GM18511 (cell line): ENCODE measurements around the gene COMMD8.
"Not testable (repeated sequence)": the region's sequence is repeated elsewhere in the genome, so short reads cannot be mapped to it uniquely, and the experiment has no call there.

ENCODE experiments used
- ATAC-seq: cut with Tn5 transposase; IDR thresholded peaks from one replicate; pipeline ENCODE4 v1.9.1; 2021; ENCODE audit warnings: mild to moderate bottlenecking, moderate library complexity; ENCODE audit not compliant: unreplicated experiment

Gene COMMD8

GRCh38 chr4:47463235-47463956 lies at the start of gene COMMD8:
Gene COMMD8, minus strand, starts transcription at chr4:47463702. Its CDS starts 51 bp downstream, at chr4:47463651.
- peak; percentile 90 for ATAC-seq

DNA sequence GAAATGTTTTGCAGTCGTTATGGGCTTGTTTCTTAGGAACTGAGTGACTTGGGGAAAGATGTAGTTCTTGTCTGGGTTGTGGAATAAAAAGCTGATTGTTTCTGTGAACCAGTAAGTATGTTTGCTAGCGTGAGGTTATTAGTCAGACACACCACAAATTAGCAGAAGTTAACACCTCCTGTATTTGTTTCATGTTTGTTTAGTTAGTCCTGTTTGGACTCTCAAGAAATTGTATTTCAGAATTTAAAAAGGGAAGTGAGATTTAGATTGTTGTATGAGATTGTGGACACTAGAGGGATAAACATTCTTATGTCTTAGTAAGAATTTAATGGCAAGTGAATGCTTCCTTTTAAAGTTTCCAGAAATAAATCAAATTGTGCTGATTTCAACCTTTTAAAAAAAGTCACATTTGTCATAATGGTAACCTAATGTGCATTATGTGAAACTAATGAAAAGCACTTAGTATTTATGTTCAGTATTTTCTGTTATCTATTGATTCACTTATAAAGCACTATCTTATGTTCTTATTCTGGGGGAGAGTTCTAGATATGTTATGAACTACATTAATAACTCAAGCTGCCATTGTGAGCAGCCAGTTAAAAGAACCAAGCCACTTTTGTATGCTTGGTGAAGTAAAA lies 47.1 kb upstream of the COMMD8 start:
- peak; percentile 98 for ATAC-seq

DNA sequence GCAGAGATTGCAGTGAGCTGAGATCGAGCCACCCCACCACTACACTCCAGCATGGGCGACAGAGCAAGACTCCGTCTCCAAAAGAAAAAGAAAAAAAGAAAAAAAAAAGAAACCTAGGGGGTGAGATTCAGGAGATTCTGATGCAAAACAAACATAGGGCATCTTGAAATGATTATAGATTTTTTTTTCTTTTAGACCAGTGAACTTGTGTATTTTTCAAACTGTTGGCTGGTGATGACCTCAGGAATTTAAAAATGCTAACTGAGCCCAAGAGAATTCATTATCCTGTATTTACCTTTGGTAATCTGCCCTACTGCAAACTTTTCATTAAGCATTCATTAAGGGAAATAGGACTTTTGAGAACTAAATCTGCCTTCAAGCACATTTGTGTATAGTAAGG lies 42.2 kb upstream of the COMMD8 start:
- ATAC-seq = no peak

GRCh38 chr4:47505147-47505546 lies 41.6 kb upstream of the COMMD8 start:
- no peak for ATAC-seq

DNA sequence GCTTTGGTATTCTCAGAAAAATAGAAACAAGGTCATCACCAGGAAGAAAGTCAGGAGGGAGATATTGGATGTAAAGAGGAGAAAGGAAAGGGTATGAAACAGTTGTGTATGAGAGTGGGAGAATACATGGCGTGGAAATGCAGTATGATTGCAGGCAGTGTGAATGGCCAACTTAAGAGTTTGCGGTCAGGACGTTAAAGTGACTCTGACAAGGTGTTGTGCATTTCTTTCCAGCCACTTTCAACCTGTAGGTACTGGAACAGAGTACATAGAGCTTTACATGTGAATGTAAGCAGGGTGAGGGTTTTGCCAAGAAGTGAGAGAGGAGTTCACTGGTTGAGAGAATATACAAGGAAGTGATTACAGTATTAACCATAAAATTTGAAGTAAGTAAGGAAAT lies 37.3 kb upstream of the COMMD8 start:
- peak; percentile 52 for ATAC-seq

GRCh38 chr4:47499700-47500099 lies 36.2 kb upstream of the COMMD8 start:
- ATAC-seq = no peak

- no peak for ATAC-seq
Observed at GRCh38 chr4:47498899-47499298, 35.4 kb upstream of the COMMD8 start.

DNA sequence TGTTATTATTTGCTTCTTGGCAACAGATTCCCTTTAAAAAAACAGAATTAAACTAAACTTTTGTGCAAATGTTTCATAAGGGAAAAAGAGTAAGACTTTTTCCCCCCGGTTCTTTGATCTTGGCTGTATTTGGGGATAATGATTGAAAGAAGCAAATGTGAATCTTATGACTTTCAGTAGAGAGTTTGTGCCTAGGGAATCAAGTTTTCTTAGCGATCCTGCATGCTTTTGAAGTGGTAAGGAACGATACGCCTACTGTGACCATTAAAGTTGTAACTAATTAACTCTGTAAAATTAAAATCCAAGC lies 30.6 kb upstream of the COMMD8 start:
- peak; percentile 3 for ATAC-seq

GRCh38 chr4:47493238-47494123 lies 30.0 kb upstream of the COMMD8 start:
- peak; percentile 72 for ATAC-seq

DNA sequence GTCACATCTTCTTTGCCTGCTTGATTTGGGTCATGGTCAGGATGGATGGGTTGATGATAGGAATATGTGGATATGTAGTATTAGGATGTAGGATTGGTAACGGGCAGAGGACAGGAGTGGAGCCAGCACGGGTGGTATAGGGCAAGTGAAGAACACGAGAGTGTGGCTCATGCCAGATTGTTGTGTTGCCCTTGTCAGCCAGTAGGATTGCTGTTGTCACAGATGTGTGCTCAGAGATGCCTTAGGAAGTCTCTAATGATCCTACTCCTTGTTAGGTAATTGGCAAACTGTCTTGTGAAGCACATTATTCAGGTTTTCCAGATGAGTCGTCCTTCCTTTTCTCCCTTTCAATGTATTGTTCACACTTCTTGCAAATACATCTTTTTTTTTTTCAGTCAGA lies 27.0 kb upstream of the COMMD8 start:
- peak; percentile 58 for ATAC-seq

DNA sequence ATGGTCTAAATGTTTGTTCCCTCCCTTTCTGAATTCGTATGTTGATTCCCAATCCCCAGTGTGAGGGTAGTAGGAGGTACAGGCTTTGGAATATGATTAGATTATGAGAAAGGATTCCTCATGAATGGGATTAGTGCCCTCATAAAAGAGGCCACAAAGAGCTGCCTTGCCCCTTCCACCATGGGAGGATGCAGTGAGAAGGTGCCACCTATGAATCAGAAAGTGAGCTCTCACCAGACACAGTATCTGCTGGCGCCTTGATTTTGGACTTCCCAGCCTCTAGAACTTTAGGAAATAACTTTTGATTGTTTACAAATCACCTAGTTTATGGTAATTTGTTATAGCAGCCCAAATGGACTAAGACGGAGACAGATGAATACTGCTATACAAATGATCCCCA lies 25.2 kb upstream of the COMMD8 start:
- no peak for ATAC-seq

- not testable (repeated sequence) for ATAC-seq
Observed at GRCh38 chr4:47486727-47487126, 23.2 kb upstream of the COMMD8 start.

DNA sequence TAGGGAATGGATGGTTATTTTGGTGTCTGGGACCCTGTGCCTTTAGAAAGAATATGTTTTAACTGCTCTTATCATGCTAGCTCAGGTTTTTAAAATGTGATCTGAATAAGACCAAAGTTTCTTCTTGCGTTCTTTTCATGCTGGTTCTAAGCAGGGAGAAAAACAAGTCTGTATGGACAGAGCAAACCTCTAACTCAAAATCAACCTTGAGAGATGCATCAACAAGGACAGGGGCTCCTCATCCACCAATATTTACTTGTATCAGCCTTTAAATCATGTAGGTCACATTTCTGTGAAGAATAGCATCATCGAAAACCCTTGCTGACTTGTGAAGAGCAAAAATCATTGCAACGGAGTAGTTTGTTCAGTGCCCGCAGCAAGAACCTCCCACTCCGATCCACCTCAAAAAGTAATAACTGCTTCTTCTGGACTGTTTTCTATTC lies 22.8 kb upstream of the COMMD8 start:
- ATAC-seq = no peak

DNA sequence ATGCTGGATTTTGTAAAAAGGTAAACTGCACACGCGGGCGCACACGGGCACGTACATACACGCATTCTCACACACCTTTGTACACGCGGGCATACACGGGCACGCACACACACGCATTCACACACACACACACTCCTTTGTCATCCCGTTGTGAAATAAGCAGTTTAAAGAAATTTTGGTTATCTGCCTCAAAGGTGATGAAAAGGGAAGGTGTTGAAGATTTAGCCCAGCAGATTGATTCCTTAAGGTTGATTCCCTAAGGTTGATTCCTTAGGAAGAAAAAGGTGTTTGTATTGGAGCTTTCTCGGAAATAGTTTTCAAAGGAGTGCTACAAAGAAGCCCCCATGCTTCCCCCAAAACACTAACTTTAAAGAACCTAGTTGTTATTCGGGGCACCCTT lies 22.3 kb upstream of the COMMD8 start:
- peak; percentile 2 for ATAC-seq

DNA sequence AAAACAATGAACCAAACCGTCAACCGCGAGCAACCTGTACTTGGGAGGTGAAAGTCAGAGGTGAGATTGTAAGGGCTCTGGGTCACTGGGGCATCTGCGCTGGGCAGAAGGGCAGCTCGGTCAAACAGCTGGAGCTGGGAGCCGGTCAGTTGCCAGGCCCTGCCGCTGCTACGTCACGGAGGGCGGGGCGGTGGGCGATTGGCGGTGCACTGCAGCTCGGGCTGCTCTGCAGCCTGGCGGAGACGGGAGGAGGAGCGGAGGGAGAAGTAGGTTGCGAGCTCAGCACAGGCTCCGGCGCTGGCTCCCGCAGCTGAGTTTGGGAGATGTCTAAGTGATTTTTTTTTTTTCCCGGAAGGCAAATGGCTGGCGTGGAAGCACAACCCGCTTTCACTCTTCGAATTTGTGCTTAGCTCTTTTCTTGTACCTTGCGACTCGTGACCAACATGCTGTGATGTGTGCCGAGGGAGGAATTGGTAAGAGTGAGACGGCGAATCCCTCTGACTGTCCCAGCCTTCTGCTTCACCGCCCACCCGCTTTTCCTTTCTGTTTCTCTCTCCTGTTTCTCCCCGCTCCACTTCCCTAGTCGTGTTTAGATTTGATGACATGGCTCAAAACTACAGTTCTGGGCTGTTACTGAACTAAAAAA lies 21.7 kb upstream of the COMMD8 start, which contains the start of gene ATP10D:
TSS of gene ATP10D (plus strand) at position 229 of the 646 bp plus-strand sequence. CDS start 27,266 bp downstream, outside the sequence.
- peak; percentile 98 for ATAC-seq

GRCh38 chr4:47484168-47484567 lies 20.7 kb upstream of the COMMD8 start:
- no peak for ATAC-seq

DNA sequence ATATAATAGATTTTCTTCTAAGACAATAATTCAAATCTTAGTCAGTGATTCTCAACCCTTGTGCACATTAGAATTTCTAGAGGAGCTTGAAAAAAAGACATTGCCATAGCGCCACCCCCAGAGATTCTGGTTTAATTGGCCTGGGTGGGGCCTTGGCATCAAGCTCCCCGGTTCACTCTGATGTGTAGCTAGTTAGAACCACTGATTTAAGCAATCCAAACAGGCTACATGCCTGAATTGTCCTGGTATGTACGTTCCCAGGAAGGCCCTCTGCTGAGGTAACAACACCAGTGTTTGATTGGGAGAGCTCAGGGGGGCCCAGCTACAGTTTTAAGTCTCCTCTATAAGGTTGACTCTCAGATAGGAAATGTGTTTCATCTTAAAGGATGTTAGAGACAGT lies 20.2 kb upstream of the COMMD8 start:
- ATAC-seq = no peak

DNA sequence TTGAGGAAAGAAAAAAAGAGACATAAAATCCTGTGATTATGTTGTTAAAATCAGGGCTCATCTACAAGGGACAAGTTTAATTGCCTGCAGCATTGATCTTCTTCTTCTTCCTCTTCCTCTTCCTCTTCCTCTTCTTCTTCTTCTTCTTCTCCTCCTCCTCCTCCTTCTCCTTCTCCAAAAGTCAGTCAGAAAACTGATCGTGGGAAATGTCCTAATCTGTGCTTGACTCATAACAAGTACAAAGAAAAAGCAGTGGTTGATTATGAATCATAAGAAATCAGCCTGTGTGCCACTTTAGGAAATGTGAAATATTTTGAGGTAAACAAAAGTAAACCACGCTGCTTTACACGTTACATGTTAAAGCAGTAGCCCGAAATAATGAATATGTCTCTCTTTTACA lies 18.8 kb upstream of the COMMD8 start:
- no peak for ATAC-seq

- no peak for ATAC-seq
Observed at GRCh38 chr4:47478804-47479203, 15.3 kb upstream of the COMMD8 start.

- ATAC-seq = no peak
Observed at GRCh38 chr4:47475411-47475810, 11.9 kb upstream of the COMMD8 start.

DNA sequence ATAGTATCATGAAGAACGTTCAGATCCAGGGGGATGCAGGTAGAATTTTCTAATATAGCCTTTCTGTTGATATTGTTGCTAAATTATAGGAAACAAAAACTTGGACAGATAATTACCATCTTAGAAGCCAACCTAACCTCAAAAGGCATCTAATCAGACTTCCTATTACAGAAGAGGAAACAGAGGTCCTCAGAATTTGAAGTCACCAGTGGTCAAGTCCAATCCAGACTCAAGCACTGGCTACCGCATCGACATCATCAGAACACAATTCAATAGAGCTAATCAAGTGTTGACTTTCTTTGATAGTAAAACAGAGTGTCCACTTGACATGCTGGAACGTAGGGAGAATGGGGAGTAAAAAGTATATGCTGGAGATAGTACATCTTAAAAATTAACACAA lies 11.3 kb upstream of the COMMD8 start:
- ATAC-seq = no peak
